ENCODE data around the gene TP53TG3D.
"Not testable (repeated sequence)": the region's sequence is repeated elsewhere in the genome, so short reads cannot be mapped to it uniquely, and the experiment has no call there.

Gene TP53TG3D

GRCh38 chr16:32252986-32253385 lies at the start of gene TP53TG3D:
TP53TG3D (plus strand) TSS chr16:32253286; CDS start chr16:32253354, 68 bp downstream.
- not testable (repeated sequence) for DNase-seq (ENCODE audit: low spot score)

GRCh38 chr16:32253507-32253906 lies 421 bp downstream of the TP53TG3D start:
- DNase-seq (ENCODE audit: low spot score) = not testable (repeated sequence)

- DNase-seq (ENCODE audit: low spot score) = not testable (repeated sequence)
These were observed 8.4 kb downstream of the TP53TG3D start for GRCh38 chr16:32261526-32261925.

- not testable (repeated sequence) for DNase-seq (ENCODE audit: low spot score)
These were observed 10.5 kb downstream of the TP53TG3D start for GRCh38 chr16:32263552-32263951.

GRCh38 chr16:32281910-32282309 lies 28.8 kb downstream of the TP53TG3D start:
- DNase-seq (ENCODE audit: low spot score) = not testable (repeated sequence)

- DNase-seq (ENCODE audit: low spot score) = not testable (repeated sequence)
These were observed 29.9 kb downstream of the TP53TG3D start for GRCh38 chr16:32283024-32283423.

GRCh38 chr16:32283917-32284495 lies 30.9 kb downstream of the TP53TG3D start:
- not testable (repeated sequence) for DNase-seq (ENCODE audit: low spot score)

- not testable (repeated sequence) for DNase-seq (ENCODE audit: low spot score)
These were observed 32.0 kb downstream of the TP53TG3D start for GRCh38 chr16:32284800-32285796.

GRCh38 chr16:32286193-32286592 lies 33.1 kb downstream of the TP53TG3D start:
- DNase-seq (ENCODE audit: low spot score) = not testable (repeated sequence)

GRCh38 chr16:32287743-32288142 lies 34.7 kb downstream of the TP53TG3D start:
- not testable (repeated sequence) for DNase-seq (ENCODE audit: low spot score)

GRCh38 chr16:32289197-32289596 lies 36.1 kb downstream of the TP53TG3D start:
- DNase-seq (ENCODE audit: low spot score) = not testable (repeated sequence)

GRCh38 chr16:32302776-32303175 lies 49.7 kb downstream of the TP53TG3D start:
- DNase-seq (ENCODE audit: low spot score) = not testable (repeated sequence)
